AG08396 (cell line): ENCODE data around the gene BAG3.
A peak's percentile ranks its signal among the peaks of the same experiment; 100 is the strongest.
"Not testable (repeated sequence)": the region's sequence is repeated elsewhere in the genome, so short reads cannot be mapped to it uniquely, and the experiment has no call there.

Source experiments
- DNase-seq: peaks from one replicate; pipeline ENCODE4 v3.0.0; 2012; ENCODE audit warnings: low spot score, mixed read lengths

Gene BAG3

DNA sequence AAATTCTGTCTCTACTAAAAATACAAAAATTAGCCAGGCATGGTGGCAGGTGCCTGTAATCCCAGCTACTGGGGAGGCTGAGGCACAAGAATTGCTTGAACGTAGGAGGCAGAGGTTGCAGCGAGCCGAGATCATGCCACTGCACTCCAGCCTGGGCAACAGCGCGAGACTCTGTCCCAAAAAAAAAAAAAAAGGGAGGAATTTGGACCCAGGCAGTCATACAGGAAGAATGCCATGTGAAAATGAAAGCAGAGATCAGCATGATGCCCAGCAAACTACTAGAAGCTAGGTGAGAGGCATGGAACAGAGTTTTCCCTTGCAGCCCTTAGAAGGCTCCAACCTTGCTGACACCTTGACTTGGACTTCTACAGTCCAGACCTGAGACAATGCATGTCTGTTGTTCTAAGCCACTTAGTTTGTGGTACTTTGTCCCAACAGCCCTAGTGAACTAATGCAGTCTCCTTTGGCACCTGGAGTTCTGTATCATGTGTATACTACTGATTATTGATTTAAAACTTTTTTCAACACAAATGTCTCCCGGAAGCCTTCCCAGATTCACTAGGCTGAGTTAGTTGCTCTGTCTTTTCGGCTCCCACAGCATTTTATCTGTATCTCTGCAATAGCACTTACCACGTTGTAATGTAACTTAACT is 10.2 kb upstream of the BAG3 start:
- DNase-seq: no peak

DNA sequence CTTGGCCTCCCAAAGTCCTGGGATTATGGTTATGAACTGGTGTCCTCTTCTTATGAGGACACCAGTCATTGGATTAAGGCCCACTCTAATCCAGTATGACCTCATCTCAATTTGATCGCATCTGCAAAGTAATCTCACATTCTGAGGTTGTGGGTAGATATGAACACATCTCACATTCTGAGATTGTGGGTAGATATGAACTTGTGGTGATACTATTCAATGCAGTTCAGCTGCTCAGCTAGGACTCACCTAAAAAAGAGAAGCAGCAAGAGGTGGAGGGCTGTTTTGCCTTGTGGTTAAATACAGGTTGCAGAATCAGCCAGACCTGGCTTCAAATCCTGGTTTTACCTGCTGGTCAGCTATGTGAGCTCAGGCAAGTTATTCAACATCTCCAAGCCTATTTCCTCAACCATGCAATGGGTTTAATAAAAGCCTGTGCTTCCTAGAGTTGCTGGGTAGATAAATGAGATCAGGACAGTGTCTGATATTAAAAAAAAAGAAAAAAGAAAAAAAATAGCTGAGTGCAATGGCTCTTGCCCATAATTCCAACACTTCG is 8.5 kb upstream of the BAG3 start:
- no peak for DNase-seq

DNA sequence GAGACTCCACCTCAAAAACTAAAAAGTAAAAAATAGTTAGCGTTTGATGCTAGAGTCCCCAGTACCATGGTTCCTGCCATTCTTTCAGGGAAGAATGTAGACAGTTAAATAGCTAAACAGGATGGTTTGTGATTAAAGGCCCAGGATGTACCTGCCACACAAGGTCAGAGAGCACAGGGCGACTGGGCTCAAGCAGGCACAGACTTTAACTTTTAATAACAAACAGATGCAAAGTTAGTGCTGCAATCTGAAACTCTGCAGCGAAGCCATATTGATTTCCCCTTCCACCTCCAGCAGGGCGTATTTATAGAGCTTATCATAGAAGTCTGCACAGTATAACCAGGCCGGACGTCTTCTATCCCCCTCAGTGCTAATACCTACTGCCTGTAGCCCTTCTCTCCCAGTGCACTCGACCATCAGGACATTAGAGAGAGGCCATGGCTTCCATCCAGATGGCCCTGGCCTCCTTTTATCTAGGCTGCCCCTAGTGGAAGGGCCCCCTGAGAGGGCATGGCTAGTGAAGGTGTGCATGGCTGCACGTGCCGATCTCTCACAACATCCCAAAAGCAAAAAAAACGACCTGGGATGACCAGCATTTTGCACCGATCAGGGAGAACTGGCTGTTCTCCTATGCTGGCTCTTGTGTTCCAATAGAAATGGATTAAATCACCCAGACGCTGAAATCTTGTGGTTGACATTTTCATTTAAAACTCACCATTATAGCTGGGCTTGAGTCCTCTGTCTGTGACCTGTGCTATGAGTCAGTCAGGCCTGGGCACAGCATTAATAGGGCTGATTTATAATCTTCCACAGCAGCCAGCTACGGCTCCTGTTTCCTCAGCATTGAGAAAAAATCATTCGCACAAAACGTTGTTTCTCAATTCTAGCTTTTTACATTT is 7.6 kb upstream of the BAG3 start:
- DNase-seq: no peak

DNA sequence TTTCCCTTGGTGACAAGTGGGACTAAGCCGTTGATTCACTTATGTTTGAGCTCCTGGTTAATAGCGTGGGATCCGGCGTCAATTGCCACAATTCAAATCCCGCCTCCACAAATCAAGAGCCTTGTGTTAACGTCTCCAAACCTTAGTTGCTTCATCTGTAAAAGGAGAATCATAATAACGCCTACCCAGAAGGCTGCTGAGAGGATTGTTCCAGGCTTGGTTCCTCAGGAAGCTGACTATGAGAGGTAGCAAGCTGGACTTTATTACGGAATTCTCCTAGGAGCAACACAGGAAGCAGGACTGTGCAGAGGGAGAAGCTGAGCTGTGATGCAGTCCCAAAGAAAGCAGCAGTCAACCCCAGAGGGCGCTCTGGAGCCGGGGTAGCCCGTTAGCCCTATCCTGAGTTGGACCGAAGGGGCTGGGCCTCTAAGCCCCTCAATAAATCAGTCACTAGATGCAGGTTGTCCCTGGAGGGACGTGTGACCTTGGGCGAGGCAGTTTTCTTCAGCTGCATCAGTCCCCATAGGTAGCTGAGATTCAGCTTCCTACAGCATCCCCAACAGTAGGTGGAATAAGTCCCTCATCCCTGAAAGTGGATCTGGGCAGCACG is 6.9 kb upstream of the BAG3 start:
- DNase-seq: no peak

DNA sequence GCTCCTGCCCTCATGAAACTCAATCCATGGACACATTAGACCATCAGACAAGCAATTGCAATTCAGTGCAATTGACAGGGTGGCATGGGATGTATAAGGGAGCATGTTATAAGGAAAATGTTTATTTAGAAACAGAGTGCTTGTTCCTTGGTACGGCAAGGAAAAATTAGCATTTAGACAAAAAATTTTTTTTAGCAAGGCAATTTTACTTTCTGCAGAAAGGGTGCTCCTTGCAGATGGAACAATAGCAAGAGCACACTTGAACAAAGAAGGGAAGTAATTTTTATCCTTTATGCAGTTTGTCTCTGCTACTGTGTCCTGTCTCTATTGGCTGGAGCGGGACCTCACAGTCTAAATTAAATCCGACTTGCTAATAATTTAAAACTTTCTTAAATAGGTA is 6.2 kb upstream of the BAG3 start:
- no peak for DNase-seq

DNA sequence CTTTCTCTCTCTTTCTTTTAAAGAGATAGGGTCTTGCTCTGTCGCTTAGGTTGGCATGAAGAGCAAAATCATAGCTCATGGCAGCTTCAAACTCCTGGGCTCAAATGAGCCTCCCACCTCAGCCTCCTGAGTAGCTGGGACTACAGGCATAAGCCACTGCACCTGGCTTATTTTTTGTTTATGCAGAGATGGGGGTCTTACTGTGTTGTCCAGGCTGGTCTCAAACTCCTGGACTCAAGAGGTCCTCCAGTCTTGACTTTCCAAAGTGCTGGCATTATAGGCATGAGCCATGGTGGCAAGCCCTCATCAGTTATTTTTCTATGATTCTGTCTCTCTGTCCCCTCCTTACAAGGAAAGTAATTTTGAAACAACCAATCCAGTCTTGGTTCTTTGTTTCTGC is 1.1 kb upstream of the BAG3 start:
- DNase-seq: no peak

DNA sequence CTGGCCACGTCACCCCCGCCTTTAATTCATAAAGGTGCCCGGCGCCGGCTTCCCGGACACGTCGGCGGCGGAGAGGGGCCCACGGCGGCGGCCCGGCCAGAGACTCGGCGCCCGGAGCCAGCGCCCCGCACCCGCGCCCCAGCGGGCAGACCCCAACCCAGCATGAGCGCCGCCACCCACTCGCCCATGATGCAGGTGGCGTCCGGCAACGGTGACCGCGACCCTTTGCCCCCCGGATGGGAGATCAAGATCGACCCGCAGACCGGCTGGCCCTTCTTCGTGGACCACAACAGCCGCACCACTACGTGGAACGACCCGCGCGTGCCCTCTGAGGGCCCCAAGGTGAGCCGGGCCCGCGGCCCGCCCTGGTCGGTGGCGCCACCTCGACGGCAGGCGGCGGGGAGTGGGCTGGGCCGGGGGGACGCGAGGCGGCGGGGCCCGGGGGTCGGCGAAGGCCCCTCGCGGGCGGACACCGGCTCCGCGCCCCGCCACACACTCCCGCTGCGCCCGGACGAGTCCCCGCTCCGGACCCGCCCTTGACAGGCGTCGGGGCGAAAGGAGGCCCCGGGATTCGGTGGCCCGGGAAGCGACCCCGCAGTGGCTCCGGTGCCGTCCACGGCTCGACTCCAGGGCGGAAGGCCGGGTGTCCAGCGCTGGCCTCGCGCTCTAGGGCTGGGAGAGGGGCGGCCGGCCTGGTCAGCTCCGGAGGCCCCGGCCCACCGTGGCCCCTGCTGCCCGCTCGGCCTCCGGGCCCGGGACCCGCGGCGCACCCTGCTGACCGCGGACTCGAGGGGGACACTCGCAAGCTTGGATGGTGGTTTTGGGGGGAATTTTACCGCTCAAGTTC is 557 bp downstream of the BAG3 start:
- DNase-seq: peak; percentile 39

DNA sequence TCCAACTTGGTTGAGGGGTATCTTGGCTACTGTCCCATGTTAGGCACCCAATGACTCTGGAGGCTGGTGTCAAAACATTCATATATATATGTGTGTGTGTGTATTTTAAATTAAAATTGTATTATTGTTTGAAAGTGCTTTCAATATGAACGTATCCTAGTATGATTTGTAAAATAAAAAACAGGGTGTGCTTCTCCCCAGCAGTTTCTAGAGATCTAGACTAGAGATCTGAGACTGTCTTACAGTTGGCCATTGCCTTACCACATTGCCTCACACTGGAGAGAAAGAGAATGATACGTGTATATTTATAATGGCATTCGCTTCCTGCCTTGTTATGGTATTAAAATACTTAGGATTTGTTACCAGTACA is 1.2 kb downstream of the BAG3 start:
- peak; percentile 69 for DNase-seq

DNA sequence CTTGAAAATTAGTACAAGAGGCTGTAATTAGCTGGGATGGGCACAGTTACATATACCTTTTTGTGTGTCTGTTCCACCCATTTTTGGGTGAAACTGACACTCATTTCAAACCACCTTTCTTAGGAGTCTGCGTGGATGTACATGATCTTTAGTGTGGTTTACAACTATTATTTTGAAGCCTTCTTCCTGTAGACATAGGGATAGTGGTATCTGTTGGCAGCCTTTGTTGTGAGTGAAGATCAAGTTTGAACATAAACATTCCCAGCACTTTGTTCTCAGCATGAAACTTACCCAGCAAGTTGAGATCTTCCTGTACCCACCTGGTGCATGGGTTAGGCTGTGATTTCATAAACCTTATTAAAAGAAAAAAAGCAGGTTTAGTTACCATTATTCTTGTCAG is 2.0 kb downstream of the BAG3 start:
- DNase-seq: no peak

DNA sequence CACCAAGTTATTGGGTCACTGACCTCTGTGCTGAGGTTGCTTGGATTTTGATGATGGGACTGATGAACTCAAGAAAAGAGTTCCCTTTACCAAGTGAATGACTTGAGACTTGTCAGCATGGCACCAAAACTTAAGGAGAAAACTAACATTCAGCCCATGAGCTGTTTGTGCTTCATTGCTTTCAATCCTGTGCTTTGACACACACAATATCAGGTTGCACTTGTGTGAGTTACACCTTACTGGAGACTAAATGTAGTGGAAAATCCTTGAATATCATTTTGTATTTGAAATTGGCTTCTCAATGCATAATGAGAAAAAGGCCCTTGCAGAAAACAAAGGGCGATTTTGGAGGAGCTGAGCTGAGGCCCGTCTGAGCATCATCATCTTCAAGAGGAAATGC is 2.7 kb downstream of the BAG3 start:
- DNase-seq: no peak

DNA sequence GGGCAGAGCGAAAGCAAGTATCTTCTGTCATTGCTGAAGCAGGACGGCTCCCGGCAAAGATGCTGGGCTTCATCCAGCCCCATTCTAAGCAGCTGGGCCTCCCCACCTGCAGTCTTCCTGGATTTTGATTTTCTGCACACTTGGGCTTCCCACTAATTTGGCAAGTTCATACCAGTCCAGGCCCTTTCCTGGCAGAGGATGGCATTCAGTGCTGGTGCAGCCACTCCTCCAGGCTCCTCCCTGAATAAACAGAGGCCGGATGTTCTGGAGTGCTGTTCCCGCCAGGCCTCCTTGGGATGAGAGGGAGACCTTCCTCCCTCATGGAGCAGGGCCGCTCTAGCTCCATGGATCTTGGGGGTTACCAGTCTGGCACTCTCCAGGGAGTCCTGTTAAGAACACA is 3.4 kb downstream of the BAG3 start:
- no peak for DNase-seq

DNA sequence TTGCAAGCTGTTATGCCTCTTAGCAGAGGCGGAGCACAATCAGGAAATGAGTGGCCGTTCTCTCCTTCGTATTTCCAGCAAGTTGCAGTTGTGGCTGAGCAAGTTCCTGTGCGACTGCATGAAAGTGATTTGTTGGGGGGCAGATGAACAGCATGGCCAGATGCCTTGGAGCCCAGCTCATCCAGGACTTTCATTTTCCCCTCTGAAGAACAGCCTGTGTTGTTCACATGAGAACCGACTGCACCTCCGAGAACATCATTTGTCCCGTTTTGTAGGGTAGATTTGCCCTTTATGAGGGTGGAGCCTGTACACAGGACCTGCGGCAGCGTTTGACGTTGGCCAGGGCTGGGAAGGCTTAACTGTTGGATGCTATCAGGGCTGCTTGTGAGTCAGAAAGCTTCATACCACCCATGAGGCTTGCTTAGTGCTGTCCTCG is 4.4 kb downstream of the BAG3 start:
- DNase-seq: peak; percentile 55

DNA sequence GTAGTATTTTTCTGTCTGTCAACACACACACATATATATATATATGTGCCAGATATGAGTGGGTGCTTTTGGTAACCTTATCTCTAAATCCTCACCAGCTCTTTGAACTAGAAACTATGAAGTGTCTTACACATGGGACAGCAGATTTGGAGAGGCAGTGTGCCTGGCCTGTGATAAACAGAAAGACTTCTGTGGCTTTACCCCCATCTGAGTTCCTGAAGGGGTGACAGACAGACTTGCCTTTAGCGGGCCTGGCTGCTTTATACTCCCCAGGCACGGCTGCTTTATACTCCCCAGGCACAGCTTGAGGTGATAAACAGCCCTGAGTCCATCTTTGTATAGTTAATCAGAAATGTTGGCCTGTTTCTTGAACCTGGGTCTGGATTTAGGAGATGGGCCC is 5.6 kb downstream of the BAG3 start:
- no peak for DNase-seq

DNA sequence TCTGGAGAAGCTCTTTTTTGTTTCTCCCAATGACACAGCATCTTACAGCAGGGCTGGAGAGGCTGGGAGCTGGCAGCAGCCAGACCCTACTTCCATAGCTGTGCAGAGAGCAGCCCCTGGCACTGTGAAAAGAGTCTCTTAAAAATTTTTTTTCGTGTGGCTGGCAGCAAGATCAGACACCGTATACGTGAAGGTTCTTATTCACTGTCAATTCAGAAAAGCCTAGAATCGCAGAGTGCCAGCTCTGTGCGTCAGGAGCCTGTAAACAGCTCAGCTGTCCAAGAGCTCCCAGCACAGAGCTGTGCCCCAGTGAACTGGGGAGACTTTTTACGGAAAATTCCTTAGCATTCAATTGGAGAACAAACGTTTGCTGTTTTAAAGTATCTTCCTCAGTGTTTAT is 6.5 kb downstream of the BAG3 start:
- DNase-seq: no peak

DNA sequence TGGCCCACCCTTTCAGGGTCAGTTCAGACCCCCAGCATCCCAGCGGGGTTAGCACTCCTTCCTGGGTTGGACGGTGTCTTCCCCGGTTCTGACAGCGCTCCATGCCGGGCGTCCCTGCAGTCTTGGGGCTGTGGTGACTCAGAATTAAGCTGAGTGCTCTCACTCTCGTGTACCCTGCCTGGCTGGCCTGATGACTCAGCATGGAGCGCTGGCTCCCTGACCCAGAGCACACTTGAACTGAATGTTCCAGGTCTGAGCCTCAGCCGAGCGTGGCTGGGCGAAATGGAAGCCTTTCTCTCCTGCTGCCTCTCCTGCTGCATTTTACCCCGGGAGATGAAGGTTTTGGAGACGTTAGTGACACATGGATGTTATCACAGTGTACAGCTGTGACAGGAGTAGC is 7.1 kb downstream of the BAG3 start:
- DNase-seq: peak; percentile 89

DNA sequence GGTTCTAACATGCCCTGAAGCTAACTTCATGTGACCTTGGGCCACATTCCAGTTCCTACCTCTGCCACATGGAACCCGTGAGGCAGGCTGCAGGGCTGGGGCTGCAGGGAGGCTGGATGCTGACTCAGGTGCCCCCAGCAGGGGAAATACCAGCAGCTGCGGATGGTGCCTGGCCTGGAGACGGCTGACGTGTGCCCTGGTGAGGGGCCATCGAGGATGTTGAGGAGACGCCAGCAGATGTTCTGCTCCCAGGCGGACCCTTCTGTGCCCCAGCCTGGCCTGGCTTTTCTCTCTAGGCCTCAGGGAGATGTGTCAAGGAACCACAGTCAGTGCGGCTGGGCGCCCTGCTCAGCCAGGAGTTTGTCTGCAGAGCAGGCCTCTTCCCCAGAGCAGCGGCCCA is 8.8 kb downstream of the BAG3 start:
- DNase-seq: no peak

DNA sequence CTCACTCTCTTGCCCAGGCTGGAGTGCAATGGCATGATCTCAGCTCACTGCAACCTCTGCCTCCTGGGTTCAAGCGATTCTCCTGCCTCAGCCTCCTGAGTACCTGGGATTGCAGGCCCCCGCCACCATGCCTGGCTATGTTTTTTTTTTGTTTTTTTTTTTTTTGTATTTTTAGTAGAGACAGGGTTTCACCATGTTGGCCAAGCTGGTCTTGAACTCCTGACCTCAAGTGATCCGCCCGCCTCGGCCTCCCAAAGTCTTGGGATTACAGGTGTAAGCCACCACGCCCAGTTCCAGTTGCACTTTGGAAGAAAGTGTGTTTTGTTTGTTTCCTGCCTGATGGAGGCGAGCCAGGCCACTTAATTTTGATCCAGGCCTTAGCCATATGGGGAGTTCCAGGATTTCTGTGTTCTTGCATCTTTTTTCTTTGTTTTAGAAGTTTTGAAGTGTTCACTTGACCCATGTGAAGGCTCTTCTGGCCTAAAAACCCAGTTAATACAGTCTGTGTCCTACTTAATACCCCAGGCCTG is 11.0 kb downstream of the BAG3 start:
- DNase-seq: not testable (repeated sequence)

DNA sequence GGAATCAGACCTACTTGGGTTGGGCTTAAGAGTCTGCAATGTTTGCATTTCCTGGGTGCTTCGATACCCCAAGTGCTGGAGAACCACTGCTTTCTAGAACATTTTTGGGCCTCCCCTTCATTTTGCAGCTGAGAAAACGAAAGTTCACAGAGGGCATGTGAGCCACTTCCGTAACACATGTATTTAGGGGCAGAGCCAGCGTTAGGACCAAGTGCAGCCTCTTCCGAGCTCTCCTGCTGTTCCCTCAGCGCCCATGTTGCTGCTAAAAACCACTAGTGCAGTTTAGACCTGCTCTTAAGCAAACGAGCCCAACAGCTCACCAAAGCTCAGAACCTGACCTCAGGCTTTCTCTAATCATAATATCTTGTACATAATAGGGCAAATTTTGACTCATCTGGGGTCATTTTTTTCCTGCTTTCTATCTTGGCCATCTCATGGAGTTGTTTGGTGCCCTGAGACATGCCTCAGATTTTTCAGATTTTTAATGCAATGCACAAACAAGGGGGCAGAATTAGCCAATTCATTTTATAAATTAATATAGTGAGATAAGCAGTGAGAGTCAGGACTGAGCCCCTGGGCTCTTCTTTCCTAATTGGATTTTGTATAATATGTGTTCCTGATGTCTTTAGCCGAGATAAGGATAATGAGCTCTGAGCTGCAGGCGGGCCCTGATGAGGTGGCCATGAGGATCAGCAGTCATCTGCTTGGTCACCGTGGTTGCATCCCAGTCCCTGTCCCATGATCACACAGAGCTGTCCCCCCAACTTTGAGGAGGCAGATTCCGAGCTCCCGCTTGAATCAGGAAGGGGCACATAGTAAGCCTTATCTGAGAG is 12.9 kb downstream of the BAG3 start:
- no peak for DNase-seq

DNA sequence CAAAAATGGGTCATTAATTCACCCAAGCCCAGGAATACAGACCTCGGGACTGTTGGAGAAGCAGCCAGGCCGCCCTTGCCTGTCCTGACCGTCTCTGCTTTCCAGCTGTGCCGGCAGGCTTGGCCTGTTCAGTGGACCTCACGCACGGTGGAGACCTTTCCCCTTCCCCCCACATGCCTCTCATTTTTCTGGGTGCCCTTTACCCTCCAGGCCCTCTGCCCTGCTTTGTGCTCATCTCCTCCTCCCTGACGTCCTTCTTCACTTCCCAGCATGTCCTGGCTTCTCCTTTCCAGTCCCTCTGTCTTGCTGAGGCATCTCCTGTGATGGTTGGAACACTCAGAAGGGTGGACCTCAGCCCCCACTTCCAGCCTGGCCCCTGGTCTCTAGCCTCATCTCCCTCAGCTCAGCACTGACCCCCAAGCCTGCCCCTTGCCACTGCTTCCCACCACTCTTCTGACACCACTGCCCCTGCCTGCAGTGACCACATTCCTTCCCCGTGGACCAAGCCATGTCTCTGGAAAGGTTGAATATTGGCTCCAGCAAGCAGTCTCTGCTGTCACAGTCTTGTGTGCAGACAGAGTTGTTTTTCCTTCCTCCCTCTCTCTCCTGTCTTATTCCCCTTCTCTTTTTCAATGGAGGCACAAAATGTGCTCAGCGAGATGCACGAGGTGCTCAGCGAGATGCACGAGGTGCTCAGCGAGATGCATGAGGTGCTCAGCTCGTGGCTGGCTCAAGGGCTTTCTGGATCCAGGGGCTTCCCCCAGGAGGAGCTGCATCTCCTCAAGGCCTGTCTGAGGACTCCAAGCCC is 14.9 kb downstream of the BAG3 start:
- no peak for DNase-seq

DNA sequence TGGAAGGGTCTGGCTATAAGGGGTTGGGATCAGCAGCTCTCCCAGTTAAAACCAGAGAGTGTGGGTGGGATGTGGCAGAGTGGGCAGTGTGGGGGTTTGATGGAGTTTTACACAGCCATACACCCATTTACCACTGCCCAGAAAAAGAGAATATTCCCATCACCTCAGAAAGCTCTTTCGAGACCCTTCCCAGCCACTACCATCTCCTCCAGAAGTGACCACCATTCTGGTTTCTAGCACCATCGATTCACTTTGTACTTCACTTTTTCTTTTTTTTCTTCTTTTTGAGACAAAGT is 15.5 kb downstream of the BAG3 start:
- no peak for DNase-seq
